H1 (cell line): Measurements from ENCODE around the gene AKR1C3. TPM values are rescaled to one million over a fixed set of nuclear protein-coding genes. Genes with fewer than 3 reads are reported as not detected.
"Not testable (repeated sequence)": the region's sequence is repeated elsewhere in the genome, so short reads cannot be mapped to it uniquely, and the experiment has no call there.

ENCODE experiments used
- CTCF ChIA-PET: fragments of 300-600 bp; sonication (Branson Sonifier 250); formaldehyde crosslinking; loops from one replicate; lab custom pipeline; 2021; ENCODE audit not compliant: partially characterized antibody; lab: Charles Lee
- POLR2A ChIA-PET: fragments of 300-600 bp; sonication (Branson Sonifier 250); formaldehyde crosslinking; loops from one replicate; lab custom pipeline; 2021; ENCODE audit warnings: inconsistent platforms; ENCODE audit not compliant: partially characterized antibody; lab: Charles Lee
- DNase-seq, 2 experiments: peaks; one replicate each; pipeline versions ENCODE4 v3.0.0 to v3.0.0-alpha.2; 2010 to 2022; ENCODE audit warnings: low spot score in 2 of 2, low read depth in 1 of 2, mixed read lengths in 1 of 2
- FAIRE-seq: peaks from 2 replicates; lab custom pipeline; 2011; peaks lifted over from hg19 to GRCh38; lab: Jason Lieb, UNC
- H2AFZ ChIP-seq: 2 replicates; pipeline ENCODE4 v1.8.1; 2012; ENCODE audit warnings: low read length, inconsistent platforms
- H2AK5ac ChIP-seq: 2 replicates; pipeline ENCODE4 v1.6.1; 2013; ENCODE audit warnings: low read depth, low read length
- H2BK120ac ChIP-seq: replicated peaks from 2 replicates; pipeline ENCODE3; 2013; ENCODE audit warnings: low read depth, low read length, inconsistent platforms
- H2BK12ac ChIP-seq: 2 replicates; pipeline ENCODE4 v1.6.1; 2013; ENCODE audit warnings: low read depth, low read length
- H2BK15ac ChIP-seq: 2 replicates; pipeline ENCODE4 v1.6.1; 2013; ENCODE audit warnings: low read length
- H2BK20ac ChIP-seq: 2 replicates; pipeline ENCODE4 v1.6.1; 2013; ENCODE audit warnings: low read length
- H2BK5ac ChIP-seq: 2 replicates; pipeline ENCODE4 v1.6.1; 2013; ENCODE audit warnings: low read depth, low read length
- H3K14ac ChIP-seq: 2 replicates; pipeline ENCODE4 v1.6.1; 2013; ENCODE audit warnings: inconsistent platforms; ENCODE audit not compliant: insufficient read length
- H3K18ac ChIP-seq: 2 replicates; pipeline ENCODE4 v1.6.1; 2013; ENCODE audit warnings: low read length; ENCODE audit errors: extremely low read depth
- H3K23ac ChIP-seq: 2 replicates; pipeline ENCODE4 v1.6.1; 2013; ENCODE audit warnings: inconsistent platforms; ENCODE audit not compliant: insufficient read length
- H3K23me2 ChIP-seq: 2 replicates; pipeline ENCODE4 v1.6.1; 2013; ENCODE audit warnings: low read depth, low read length
- H3K27ac ChIP-seq: 2 replicates; pipeline ENCODE4 v1.6.1; 2011; ENCODE audit warnings: low read depth, low read length, inconsistent platforms
- H3K27me3 ChIP-seq, 4 experiments: replicated peaks in 1 of 4; 1 replicate in 1 of 4; 2 replicates in 3 of 4; pipeline versions ENCODE4 v1.6.1 to v1.8.1; 2011 to 2013; ENCODE audit warnings: low read length in 3 of 4, mild to moderate bottlenecking in 3 of 4, inconsistent platforms in 2 of 4, mixed read lengths in 2 of 4, moderate library complexity in 1 of 4; ENCODE audit not compliant: control insufficient read depth in 3 of 4, insufficient read depth in 3 of 4; ENCODE audit errors: extremely low read depth in 1 of 4
- H3K36me3 ChIP-seq, 4 experiments: 2 replicates each; pipeline versions ENCODE4 v1.6.1 to v1.8.1; 2011 to 2013; ENCODE audit warnings: mild to moderate bottlenecking in 4 of 4, low read length in 3 of 4, moderate library complexity in 2 of 4, control low read depth in 1 of 4, inconsistent platforms in 1 of 4; ENCODE audit not compliant: insufficient read depth in 4 of 4, control insufficient read depth in 2 of 4
- H3K4ac ChIP-seq: replicated peaks from 2 replicates; pipeline ENCODE3; 2013; ENCODE audit warnings: low read length, low read depth, mixed read lengths, inconsistent platforms; ENCODE audit not compliant: insufficient read length
- H3K4me1 ChIP-seq, 4 experiments: replicated peaks in 1 of 4; 1 replicate in 1 of 4; 2 replicates in 3 of 4; pipeline versions ENCODE4 v1.6.1 to v1.8.1; 2011 to 2013; ENCODE audit warnings: low read length in 3 of 4, inconsistent platforms in 2 of 4, mixed read lengths in 1 of 4; ENCODE audit not compliant: insufficient read depth in 4 of 4, control insufficient read depth in 3 of 4
- H3K4me2 ChIP-seq, 2 experiments: 2 replicates each; pipeline versions ENCODE4 v1.6.1 to v1.8.1; 2011 to 2013; ENCODE audit warnings: low read depth in 2 of 2, low read length in 2 of 2, control low read depth in 1 of 2, inconsistent platforms in 1 of 2, mild to moderate bottlenecking in 1 of 2; ENCODE audit not compliant: insufficient read depth in 1 of 2
- H3K4me3 ChIP-seq, 4 experiments: fragments of 200-600, 300-600 bp in 1 of 4; sonication (generic), shearing (Covaris generic), sonication (Bioruptor Twin) in 1 of 4; 2 replicates each; pipeline versions ENCODE4 v1.5.1 to v1.8.1; 2011 to 2016; ENCODE audit warnings: low read length in 4 of 4, low read depth in 3 of 4, control low read depth in 2 of 4, inconsistent platforms in 2 of 4, mild to moderate bottlenecking in 2 of 4, mixed read lengths in 1 of 4, moderate library complexity in 1 of 4; ENCODE audit not compliant: insufficient read depth in 2 of 4; ENCODE audit errors: extremely low read depth in 1 of 4
- H3K56ac ChIP-seq: replicated peaks from 2 replicates; pipeline ENCODE3; 2013; ENCODE audit warnings: low read depth, mild to moderate bottlenecking, mixed read lengths, low read length, inconsistent platforms; ENCODE audit not compliant: insufficient read length
- H3K79me1 ChIP-seq: 2 replicates; pipeline ENCODE4 v1.6.1; 2013; ENCODE audit warnings: low read depth, low read length, control low read depth
- H3K79me2 ChIP-seq, 2 experiments: 2 replicates each; pipeline versions ENCODE4 v1.6.1 to v1.8.1; 2012 to 2013; ENCODE audit warnings: low read length in 2 of 2, mild to moderate bottlenecking in 2 of 2, inconsistent platforms in 1 of 2; ENCODE audit not compliant: insufficient read depth in 2 of 2, control insufficient read depth in 1 of 2
- H3K9ac ChIP-seq, 4 experiments: replicated peaks in 1 of 4; 1 replicate in 1 of 4; 2 replicates in 3 of 4; pipeline versions ENCODE4 v1.6.1 to v1.8.1; 2011 to 2013; ENCODE audit warnings: low read depth in 3 of 4, low read length in 3 of 4, control low read depth in 2 of 4, mild to moderate bottlenecking in 2 of 4, moderate library complexity in 2 of 4, inconsistent platforms in 1 of 4; ENCODE audit errors: extremely low read depth in 1 of 4
- H3K9me3 ChIP-seq, 2 experiments: 2 replicates each; pipeline versions ENCODE4 v1.6.1 to v1.8.1; 2012 to 2013; ENCODE audit warnings: mild to moderate bottlenecking in 2 of 2, moderate library complexity in 2 of 2, control low read depth in 1 of 2, inconsistent platforms in 1 of 2, low read depth in 1 of 2, low read length in 1 of 2, mixed read lengths in 1 of 2; ENCODE audit not compliant: insufficient read depth in 2 of 2
- H4K20me1 ChIP-seq, 2 experiments: replicated peaks in 1 of 2; 2 replicates each; pipeline versions ENCODE3 to v1.8.1; 2011 to 2013; ENCODE audit warnings: inconsistent platforms in 2 of 2, low read length in 2 of 2, mild to moderate bottlenecking in 1 of 2; ENCODE audit not compliant: insufficient read depth in 2 of 2, control insufficient read depth in 1 of 2
- H4K5ac ChIP-seq: 2 replicates; pipeline ENCODE4 v1.6.1; 2013; ENCODE audit warnings: low read length, low read depth, mixed read lengths, inconsistent platforms; ENCODE audit not compliant: insufficient read length
- H4K8ac ChIP-seq: 2 replicates; pipeline ENCODE4 v1.8.0; 2013; ENCODE audit warnings: mild to moderate bottlenecking, moderate library complexity, low read length, inconsistent platforms; ENCODE audit not compliant: insufficient read depth; ENCODE audit errors: extremely low read depth
- H4K91ac ChIP-seq: replicated peaks from 2 replicates; pipeline ENCODE3; 2013; ENCODE audit warnings: low read length, mixed read lengths, inconsistent platforms; ENCODE audit not compliant: insufficient read length
- WGBS, 2 experiments: shearing (Covaris generic) in 1 of 2; methylation state at CpG; one replicate each; pipeline versions ENCODE4 v1.1.6 to v1.1.7; 2013 to 2015; ENCODE audit warnings: low lambda C conversion rate in 2 of 2, mixed read lengths in 2 of 2, inconsistent platforms in 1 of 2, low coverage in 1 of 2, missing lambda C conversion rate in 1 of 2; ENCODE audit not compliant: insufficient replicate concordance in 2 of 2, insufficient coverage in 1 of 2, insufficient read length in 1 of 2; ENCODE audit errors: extremely low coverage in 1 of 2, missing lambda C conversion rate in 1 of 2; 5-methylcytosine and 5-hydroxymethylcytosine counted together
- polyA plus RNA-seq, 7 experiments: library from polyadenylated mRNA; depleted of rRNA in 3 of 7; stranded (reverse) in 5 of 7; unstranded in 2 of 7; fragments of >200 nt in 5 of 7; fragments of 200-250 nt in 2 of 7; gene quantifications; 1 replicate in 5 of 7; 2 replicates in 1 of 7; 4 replicates in 1 of 7; pipeline versions ENCODE4 v1.2.1 to v1.2.3, GENCODE V29; 2011 to 2013; ENCODE audit warnings: missing spikeins in 2 of 7, mixed read lengths in 2 of 7
- total RNA-seq: library from RNA; stranded (reverse); fragmentation: NEBNext Ultra II Directional; extraction: Animal tissue kit (Norgen Biotek cat#: 25700); gene quantifications from 2 replicates; pipeline ENCODE4 v1.2.1, GENCODE V29; 2021

The AKR1C3 gene
- total and polyA plus RNA-seq, 2 of the 8 experiments (the other 6 are each of a cell fraction or from before 2014, with no cell fraction given): 4.6 to 6.9 TPM

DNA sequence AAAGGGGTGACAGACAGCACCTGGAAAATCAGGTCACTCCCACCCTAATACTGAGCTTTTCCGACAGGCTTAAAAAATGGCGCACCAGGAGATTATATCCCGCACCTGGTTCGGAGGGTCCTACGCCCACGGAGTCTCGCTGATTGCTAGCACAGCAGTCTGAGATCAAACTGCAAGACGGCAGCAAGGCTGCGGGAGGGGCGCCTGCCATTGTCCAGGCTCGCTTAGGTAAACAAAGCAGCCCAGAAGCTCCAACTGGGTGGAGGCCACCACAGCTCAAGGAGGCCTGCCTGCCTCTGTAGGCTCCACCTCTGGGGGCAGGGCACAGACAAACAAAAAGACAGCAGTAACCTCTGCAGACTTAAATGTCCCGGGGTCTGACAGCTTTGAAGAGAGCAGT, 15.6 kb downstream of the AKR1C3 start:
- H3K36me3 ChIP-seq, DNase-seq, H2BK15ac ChIP-seq, H3K79me1 ChIP-seq, H3K4me3 ChIP-seq, H3K27me3 ChIP-seq, H3K14ac ChIP-seq, H3K9ac ChIP-seq, H3K23ac ChIP-seq, H3K4me1 ChIP-seq, H3K4me2 ChIP-seq, H2BK20ac ChIP-seq, H2BK120ac ChIP-seq, H4K5ac ChIP-seq, CTCF ChIA-PET, H2AK5ac ChIP-seq, H3K23me2 ChIP-seq, H2AFZ ChIP-seq, POLR2A ChIA-PET, H2BK5ac ChIP-seq, H2BK12ac ChIP-seq, H3K4ac ChIP-seq, H3K27ac ChIP-seq, H3K79me2 ChIP-seq, H3K18ac ChIP-seq, H4K8ac ChIP-seq, H4K91ac ChIP-seq, H3K56ac ChIP-seq, FAIRE-seq, H4K20me1 ChIP-seq: not testable (repeated sequence)
- H3K9me3 ChIP-seq: peaks cover 10 to 11% of the 10 kb centered on the region in 2 experiments; a peak in 2 of 4 replicates
- WGBS, 2 experiments: 87% methylated on average over 5 of the region's 12 CpGs; no CpG with 5 or more reads in 1 of the 2 experiments
